D721Med (cell line): ENCODE data around the gene SKAP1.
"Not testable (repeated sequence)": the region's sequence is repeated elsewhere in the genome, so short reads cannot be mapped to it uniquely, and the experiment has no call there.

Experiments
- DNase-seq: peaks from one replicate; pipeline ENCODE4 v3.0.0; 2011; ENCODE audit warnings: low spot score; ENCODE audit not compliant: insufficient read length
- FAIRE-seq: peaks from 2 replicates; lab custom pipeline; 2011; peaks lifted over from hg19 to GRCh38; lab: Jason Lieb, UNC
- CTCF ChIP-seq: IDR thresholded peaks from 2 replicates; pipeline ENCODE4 v1.5.1; 2012; ENCODE audit warnings: mild to moderate bottlenecking, control low read depth; ENCODE audit not compliant: insufficient read depth; ENCODE audit errors: missing control alignments

Gene SKAP1

GRCh38 chr17:48194097-48194550 lies 235.9 kb downstream of the SKAP1 start:
- TF ChIP-seq CTCF, result no peak
- DNase-seq (no peak), FAIRE-seq (no peak)

- no peak for TF ChIP-seq CTCF
- DNase-seq (no peak), FAIRE-seq (no peak)
These were observed 237.7 kb downstream of the SKAP1 start for GRCh38 chr17:48192321-48192731.

- DNase-seq, result no peak
- no peak for TF ChIP-seq CTCF
- no peak for FAIRE-seq
These were observed 238.7 kb downstream of the SKAP1 start for GRCh38 chr17:48191362-48191761.

GRCh38 chr17:48190871-48191270 lies 239.1 kb downstream of the SKAP1 start:
- TF ChIP-seq CTCF, result no peak
- no peak for FAIRE-seq
- DNase-seq, result no peak

- FAIRE-seq (no peak), DNase-seq (no peak)
- TF ChIP-seq CTCF, result no peak
These were observed 242.0 kb downstream of the SKAP1 start for GRCh38 chr17:48187872-48188608.

GRCh38 chr17:48186317-48186716 lies 243.7 kb downstream of the SKAP1 start:
- FAIRE-seq, result not testable (repeated sequence)

GRCh38 chr17:48184721-48185120 lies 245.3 kb downstream of the SKAP1 start:
- DNase-seq (no peak), FAIRE-seq (no peak)
- TF ChIP-seq CTCF, result no peak

More at GRCh38 chr17:48186317-48186716, 243.7 kb downstream of the SKAP1 start:
- not testable (repeated sequence) for DNase-seq
